ENCODE measurements around the gene SLITRK2. TPM values are rescaled to one million over a fixed set of nuclear protein-coding genes. Genes with fewer than 3 reads are reported as not detected.

The SLITRK2 gene, protein sequence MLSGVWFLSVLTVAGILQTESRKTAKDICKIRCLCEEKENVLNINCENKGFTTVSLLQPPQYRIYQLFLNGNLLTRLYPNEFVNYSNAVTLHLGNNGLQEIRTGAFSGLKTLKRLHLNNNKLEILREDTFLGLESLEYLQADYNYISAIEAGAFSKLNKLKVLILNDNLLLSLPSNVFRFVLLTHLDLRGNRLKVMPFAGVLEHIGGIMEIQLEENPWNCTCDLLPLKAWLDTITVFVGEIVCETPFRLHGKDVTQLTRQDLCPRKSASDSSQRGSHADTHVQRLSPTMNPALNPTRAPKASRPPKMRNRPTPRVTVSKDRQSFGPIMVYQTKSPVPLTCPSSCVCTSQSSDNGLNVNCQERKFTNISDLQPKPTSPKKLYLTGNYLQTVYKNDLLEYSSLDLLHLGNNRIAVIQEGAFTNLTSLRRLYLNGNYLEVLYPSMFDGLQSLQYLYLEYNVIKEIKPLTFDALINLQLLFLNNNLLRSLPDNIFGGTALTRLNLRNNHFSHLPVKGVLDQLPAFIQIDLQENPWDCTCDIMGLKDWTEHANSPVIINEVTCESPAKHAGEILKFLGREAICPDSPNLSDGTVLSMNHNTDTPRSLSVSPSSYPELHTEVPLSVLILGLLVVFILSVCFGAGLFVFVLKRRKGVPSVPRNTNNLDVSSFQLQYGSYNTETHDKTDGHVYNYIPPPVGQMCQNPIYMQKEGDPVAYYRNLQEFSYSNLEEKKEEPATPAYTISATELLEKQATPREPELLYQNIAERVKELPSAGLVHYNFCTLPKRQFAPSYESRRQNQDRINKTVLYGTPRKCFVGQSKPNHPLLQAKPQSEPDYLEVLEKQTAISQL
- total RNA-seq (2022) (not detected in 2 replicates), Bru-seq, nascent RNA (not detected), BruChase-seq, experiment 1, labeled RNA remaining after a 6-hour chase (not detected), BruChase-seq, experiment 2, labeled RNA remaining after a 2-hour chase (not detected)
- long read RNA-seq = 0 reads

DNA sequence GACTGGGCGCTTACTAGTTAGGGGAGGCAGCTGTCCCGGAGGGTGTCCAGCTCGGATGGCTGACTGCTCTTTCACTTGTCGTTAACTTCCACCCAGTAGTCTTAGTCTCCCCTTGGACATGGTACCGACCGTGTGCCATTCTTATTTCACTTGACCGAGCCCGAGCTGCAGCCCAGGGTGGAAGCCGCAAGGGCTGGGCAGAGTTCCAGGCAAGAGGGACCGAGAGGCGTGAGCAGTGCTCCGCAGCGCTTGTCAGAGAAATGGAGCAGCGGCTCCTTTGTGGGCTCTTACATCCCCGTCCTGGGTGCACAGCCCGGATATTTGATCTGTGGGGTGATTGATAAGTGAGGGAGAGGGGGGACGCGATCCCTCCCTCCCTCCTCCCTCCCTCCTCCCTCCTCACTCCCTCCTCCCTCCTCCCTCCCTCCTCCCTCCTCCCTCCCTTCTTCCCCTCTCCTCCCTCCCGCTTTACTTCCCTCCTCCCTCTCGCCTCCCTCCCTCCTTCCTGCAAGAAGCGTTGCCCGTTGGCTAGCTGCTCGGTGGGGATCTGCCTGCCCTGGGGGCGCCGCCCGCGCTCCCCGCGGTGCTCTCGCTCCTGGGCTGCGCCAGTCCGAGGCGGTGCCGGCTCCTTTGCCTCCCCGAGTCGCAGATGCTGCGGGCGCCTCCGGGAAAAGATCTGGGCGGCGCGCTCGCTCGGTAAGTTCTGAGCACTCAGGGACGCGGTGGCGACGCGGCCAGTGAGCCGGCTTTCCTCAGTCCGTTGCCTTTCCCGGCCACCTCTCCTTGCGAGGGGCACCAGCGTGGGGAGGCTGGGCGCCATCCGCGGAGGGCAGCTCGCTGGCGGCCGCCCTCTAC, at the start of gene SLITRK2:
Gene SLITRK2 (plus strand): TSS at position 499 of the 855 bp plus-strand sequence. CDS start 4,597 bp downstream, outside the sequence.
- TF ChIP-seq, protein P1, sequence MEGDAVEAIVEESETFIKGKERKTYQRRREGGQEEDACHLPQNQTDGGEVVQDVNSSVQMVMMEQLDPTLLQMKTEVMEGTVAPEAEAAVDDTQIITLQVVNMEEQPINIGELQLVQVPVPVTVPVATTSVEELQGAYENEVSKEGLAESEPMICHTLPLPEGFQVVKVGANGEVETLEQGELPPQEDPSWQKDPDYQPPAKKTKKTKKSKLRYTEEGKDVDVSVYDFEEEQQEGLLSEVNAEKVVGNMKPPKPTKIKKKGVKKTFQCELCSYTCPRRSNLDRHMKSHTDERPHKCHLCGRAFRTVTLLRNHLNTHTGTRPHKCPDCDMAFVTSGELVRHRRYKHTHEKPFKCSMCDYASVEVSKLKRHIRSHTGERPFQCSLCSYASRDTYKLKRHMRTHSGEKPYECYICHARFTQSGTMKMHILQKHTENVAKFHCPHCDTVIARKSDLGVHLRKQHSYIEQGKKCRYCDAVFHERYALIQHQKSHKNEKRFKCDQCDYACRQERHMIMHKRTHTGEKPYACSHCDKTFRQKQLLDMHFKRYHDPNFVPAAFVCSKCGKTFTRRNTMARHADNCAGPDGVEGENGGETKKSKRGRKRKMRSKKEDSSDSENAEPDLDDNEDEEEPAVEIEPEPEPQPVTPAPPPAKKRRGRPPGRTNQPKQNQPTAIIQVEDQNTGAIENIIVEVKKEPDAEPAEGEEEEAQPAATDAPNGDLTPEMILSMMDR (IDR thresholded peaks at IDR 0.05; ENCODE audit: unreplicated experiment) = no peak
- no peak within 1 kb of the TSS for H3K27ac Mint-ChIP-seq (ENCODE audit: unreplicated experiment)
- intact Hi-C loops (cut with micrococcal nuclease; ENCODE audit: unreplicated experiment) = no loop called here
- no peaks in the 10 kb centered on the region for H3K27me3 Mint-ChIP-seq (ENCODE audit: unreplicated experiment)
- no peak for DNase-seq
- no peak within 1 kb of the TSS for H3K4me3 Mint-ChIP-seq (ENCODE audit: low read depth, unreplicated experiment)
- CTCF ChIA-PET = no interaction called here
- H3K36me3 Mint-ChIP-seq (ENCODE audit: insufficient read depth, unreplicated experiment) = no peaks in the 10 kb centered on the region
- no TSS peak for BruUV-seq (replicated peaks)
- H3K9me3 Mint-ChIP-seq (ENCODE audit: low read depth, unreplicated experiment) = peaks cover 9% of the 10 kb centered on the region
- no peaks in the 10 kb centered on the region for H3K4me1 Mint-ChIP-seq (ENCODE audit: low read depth, unreplicated experiment)

DNA sequence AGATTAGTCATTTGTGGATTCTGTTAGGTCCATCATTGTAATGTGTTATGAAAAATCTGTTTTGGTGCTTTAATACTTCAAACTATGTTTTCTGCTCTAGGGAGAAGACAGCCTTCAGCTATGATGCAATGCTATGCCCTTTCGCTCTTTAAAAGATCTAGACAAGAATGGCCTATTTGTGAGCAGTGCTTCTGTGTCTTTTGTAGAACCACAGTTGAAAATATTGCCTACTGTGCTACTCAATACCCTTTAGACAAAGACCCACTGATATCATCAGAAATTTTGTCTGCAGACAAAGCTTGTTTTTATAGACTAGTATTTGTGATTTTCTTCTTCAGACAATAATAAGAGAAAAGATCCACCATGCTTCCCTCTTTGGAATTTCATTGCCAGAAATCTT, 44.6 kb upstream of the SLITRK2 start:
- Mint-ChIP-seq H3K27ac (ENCODE audit: unreplicated experiment) (no peak overlapping the region), H3K9me3 (ENCODE audit: low read depth, unreplicated experiment) (peaks cover 7% of the 10 kb centered on the region), H3K36me3 (ENCODE audit: insufficient read depth, unreplicated experiment) (no peaks in the 10 kb centered on the region), H3K27me3 (ENCODE audit: unreplicated experiment) (no peaks in the 10 kb centered on the region), H3K4me3 (ENCODE audit: low read depth, unreplicated experiment) (no peak overlapping the region), H3K4me1 (ENCODE audit: low read depth, unreplicated experiment) (no peaks in the 10 kb centered on the region)
- no TSS peak for BruUV-seq (replicated peaks)
- CTCF ChIA-PET = no interaction called here
- intact Hi-C loops (cut with micrococcal nuclease; ENCODE audit: unreplicated experiment) = no loop called here
- TF ChIP-seq, protein P1 (IDR thresholded peaks at IDR 0.05; ENCODE audit: unreplicated experiment) = no peak
- no peak for DNase-seq

DNA sequence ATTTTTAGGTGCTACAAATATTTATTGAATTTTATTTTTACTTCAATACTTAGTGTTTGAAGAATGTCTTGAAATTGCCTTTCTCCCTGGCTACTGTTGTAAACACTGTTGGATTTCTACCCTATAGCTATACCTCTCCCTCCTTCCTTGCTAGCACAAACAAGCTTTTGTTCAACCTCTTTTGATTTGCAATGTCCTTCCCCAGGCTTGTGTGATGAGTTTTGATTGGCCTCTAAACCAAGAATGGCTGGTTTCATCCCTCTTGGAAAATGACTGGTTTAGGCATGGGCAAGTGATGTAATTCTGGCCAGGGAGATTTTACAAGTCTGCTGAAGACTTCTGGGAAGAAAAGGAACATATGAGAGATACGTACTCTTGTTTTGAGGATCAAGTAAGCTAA, 25.3 kb upstream of the SLITRK2 start:
- H3K36me3 Mint-ChIP-seq (ENCODE audit: insufficient read depth, unreplicated experiment) = no peaks in the 10 kb centered on the region
- CTCF ChIA-PET = no interaction called here
- intact Hi-C loops (cut with micrococcal nuclease; ENCODE audit: unreplicated experiment) = no loop called here
- peaks cover 14% of the 10 kb centered on the region for H3K9me3 Mint-ChIP-seq (ENCODE audit: low read depth, unreplicated experiment)
- no peak for DNase-seq
- no peaks in the 10 kb centered on the region for H3K4me1 Mint-ChIP-seq (ENCODE audit: low read depth, unreplicated experiment)
- no peak overlapping the region for H3K27ac Mint-ChIP-seq (ENCODE audit: unreplicated experiment)
- no peak overlapping the region for H3K4me3 Mint-ChIP-seq (ENCODE audit: low read depth, unreplicated experiment)
- H3K27me3 Mint-ChIP-seq (ENCODE audit: unreplicated experiment) = no peaks in the 10 kb centered on the region
- no TSS peak for BruUV-seq (replicated peaks)
- TF ChIP-seq, protein P1 (IDR thresholded peaks at IDR 0.05; ENCODE audit: unreplicated experiment) = no peak

DNA sequence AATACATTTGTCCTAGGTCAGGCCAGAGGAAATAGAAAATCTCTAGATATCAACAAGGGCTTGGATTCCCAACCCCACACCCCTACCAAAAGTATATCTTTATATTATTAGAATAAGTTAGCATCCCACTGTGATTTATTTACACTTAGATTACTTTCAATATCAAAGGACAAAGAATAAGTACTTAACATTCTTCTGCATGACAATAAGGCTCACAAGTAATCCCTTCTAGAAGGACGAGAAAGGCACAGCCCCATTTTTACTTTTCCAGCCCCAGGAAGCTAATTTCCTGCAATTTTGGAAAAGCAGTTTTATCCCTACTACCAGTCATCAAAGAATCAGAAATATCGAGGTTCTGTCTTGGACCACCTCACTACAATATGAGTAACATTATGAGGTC, 14.1 kb upstream of the SLITRK2 start:
- Mint-ChIP-seq H3K4me1 (ENCODE audit: low read depth, unreplicated experiment) (no peaks in the 10 kb centered on the region), H3K9me3 (ENCODE audit: low read depth, unreplicated experiment) (peaks cover 4% of the 10 kb centered on the region), H3K4me3 (ENCODE audit: low read depth, unreplicated experiment) (no peak overlapping the region), H3K36me3 (ENCODE audit: insufficient read depth, unreplicated experiment) (no peaks in the 10 kb centered on the region), H3K27ac (ENCODE audit: unreplicated experiment) (no peak overlapping the region), H3K27me3 (ENCODE audit: unreplicated experiment) (no peaks in the 10 kb centered on the region)
- no TSS peak for BruUV-seq (replicated peaks)
- no peak for DNase-seq
- CTCF ChIA-PET = no interaction called here
- TF ChIP-seq, protein P1 (IDR thresholded peaks at IDR 0.05; ENCODE audit: unreplicated experiment) = no peak
- intact Hi-C loops (cut with micrococcal nuclease; ENCODE audit: unreplicated experiment) = no loop called here

All from Calu3 (cell line).